ENCODE data around the gene FSTL5.

FSTL5 gene

DNA sequence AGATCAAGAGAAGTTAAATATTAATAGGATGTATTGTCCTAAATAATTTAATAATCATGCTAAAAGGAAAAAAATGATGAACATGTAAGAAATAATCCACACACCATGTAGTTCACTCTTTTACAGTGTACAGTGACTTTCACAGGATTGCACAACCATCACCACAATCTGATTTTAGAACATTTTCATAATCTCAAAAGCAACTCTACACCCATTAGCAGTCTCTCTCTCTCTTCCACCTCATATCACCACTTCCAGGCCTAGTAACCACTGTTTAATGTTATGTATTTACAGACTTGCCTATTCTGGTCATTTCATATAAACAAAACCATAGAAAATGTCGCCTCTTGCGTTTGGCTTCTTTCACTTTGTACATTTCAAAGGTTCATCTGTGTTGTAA, 153.4 kb downstream of the FSTL5 start:
- Histone ChIP-seq H3K4me1 (ENCODE audit: control insufficient read depth in 1 of 2, insufficient read depth in 1 of 2, low read depth in 1 of 2, low read length in 1 of 2) (no peaks in the 10 kb centered on the region), H3K36me3 (no peaks in the 10 kb centered on the region), H3K9me3 (no peaks in the 10 kb centered on the region), H3K27me3 (no peaks in the 10 kb centered on the region), H3K4me3 (ENCODE audit: low read depth in 1 of 2, low read length in 1 of 2) (no peak overlapping the region), H3K27ac (no peak overlapping the region)
- TF ChIP-seq, protein P1, sequence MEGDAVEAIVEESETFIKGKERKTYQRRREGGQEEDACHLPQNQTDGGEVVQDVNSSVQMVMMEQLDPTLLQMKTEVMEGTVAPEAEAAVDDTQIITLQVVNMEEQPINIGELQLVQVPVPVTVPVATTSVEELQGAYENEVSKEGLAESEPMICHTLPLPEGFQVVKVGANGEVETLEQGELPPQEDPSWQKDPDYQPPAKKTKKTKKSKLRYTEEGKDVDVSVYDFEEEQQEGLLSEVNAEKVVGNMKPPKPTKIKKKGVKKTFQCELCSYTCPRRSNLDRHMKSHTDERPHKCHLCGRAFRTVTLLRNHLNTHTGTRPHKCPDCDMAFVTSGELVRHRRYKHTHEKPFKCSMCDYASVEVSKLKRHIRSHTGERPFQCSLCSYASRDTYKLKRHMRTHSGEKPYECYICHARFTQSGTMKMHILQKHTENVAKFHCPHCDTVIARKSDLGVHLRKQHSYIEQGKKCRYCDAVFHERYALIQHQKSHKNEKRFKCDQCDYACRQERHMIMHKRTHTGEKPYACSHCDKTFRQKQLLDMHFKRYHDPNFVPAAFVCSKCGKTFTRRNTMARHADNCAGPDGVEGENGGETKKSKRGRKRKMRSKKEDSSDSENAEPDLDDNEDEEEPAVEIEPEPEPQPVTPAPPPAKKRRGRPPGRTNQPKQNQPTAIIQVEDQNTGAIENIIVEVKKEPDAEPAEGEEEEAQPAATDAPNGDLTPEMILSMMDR (IDR thresholded peaks at IDR 0.05), result no peak

DNA sequence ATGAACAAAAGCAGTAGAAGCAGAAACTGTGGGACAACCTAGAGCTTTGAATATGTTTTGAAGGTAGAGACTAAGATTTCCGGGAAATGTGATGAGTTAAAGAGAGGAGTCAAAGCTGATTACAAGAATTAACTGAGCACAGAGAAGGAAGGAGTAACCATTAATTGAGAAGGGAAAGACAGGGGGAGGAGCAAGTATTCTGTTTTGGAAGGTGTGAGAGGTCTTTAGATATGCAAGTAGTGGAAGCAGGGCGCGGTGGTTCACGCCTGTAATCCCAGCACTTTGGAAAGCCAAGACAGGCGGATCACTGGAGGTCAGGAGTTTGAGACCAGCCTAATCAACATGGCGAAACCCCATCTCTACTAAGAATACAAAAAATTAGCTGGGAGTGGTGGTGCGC, 171.5 kb downstream of the FSTL5 start:
- Histone ChIP-seq H3K4me3 (ENCODE audit: low read depth in 1 of 2, low read length in 1 of 2) (no peak overlapping the region), H3K36me3 (no peaks in the 10 kb centered on the region), H3K27me3 (no peaks in the 10 kb centered on the region), H3K4me1 (ENCODE audit: control insufficient read depth in 1 of 2, insufficient read depth in 1 of 2, low read depth in 1 of 2, low read length in 1 of 2) (no peaks in the 10 kb centered on the region), H3K9me3 (no peaks in the 10 kb centered on the region), H3K27ac (no peak overlapping the region)
- TF ChIP-seq, protein P1 (IDR thresholded peaks at IDR 0.05), result no peak

DNA sequence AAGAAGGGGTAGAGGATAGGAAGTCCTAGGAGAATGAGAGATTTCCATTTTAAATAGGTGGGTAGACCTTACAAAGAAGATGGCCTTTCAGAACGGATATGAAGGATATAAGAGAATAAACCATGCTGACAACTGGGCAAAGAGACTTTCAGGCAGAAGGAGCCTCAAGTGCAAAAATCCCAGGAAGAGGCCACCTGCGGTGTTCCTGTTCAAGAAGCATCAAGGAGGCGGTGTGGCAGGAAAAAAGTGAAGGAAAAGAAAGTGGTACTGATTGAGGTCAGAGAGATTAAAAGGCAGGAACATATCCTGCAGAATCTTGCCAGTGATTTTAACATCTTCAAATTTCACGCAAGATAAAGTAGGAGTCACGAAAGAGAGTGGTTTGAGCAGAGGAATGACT, 172.0 kb downstream of the FSTL5 start:
- H3K27me3 ChIP-seq, result no peaks in the 10 kb centered on the region
- TF ChIP-seq, protein P1 (IDR thresholded peaks at IDR 0.05), result no peak
- no peaks in the 10 kb centered on the region for H3K9me3 ChIP-seq
- no peak overlapping the region for H3K4me3 ChIP-seq (ENCODE audit: low read depth in 1 of 2, low read length in 1 of 2)
- H3K4me1 ChIP-seq (ENCODE audit: control insufficient read depth in 1 of 2, insufficient read depth in 1 of 2, low read depth in 1 of 2, low read length in 1 of 2), result no peaks in the 10 kb centered on the region
- no peaks in the 10 kb centered on the region for H3K36me3 ChIP-seq
- H3K27ac ChIP-seq, result no peak overlapping the region

DNA sequence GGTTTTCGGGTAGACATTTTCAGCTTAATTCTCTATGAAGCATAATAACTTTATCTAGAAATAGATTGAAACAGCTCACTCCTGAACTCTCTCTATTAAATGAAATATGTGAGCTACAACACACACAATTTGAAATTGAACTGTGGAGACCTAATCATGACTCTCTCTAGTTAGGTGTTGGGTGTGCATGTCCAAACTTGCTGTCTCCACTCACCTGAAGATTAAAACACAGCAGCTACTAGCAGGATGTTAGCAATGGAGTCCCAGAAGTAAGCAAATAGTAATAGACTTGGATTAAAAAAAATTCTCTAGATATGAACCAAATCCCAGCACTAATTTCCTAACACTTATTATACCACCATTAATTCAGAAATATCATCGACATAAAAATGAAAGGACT, 173.1 kb downstream of the FSTL5 start:
- H3K4me3 ChIP-seq (ENCODE audit: low read depth in 1 of 2, low read length in 1 of 2), result no peak overlapping the region
- no peak overlapping the region for H3K27ac ChIP-seq
- no peaks in the 10 kb centered on the region for H3K4me1 ChIP-seq (ENCODE audit: control insufficient read depth in 1 of 2, insufficient read depth in 1 of 2, low read depth in 1 of 2, low read length in 1 of 2)
- TF ChIP-seq, protein P1 (IDR thresholded peaks at IDR 0.05), result no peak
- no peaks in the 10 kb centered on the region for H3K36me3 ChIP-seq
- no peaks in the 10 kb centered on the region for H3K9me3 ChIP-seq
- H3K27me3 ChIP-seq, result no peaks in the 10 kb centered on the region

- Histone ChIP-seq H3K27ac (no peak overlapping the region), H3K36me3 (no peaks in the 10 kb centered on the region), H3K4me1 (ENCODE audit: control insufficient read depth in 1 of 2, insufficient read depth in 1 of 2, low read depth in 1 of 2, low read length in 1 of 2) (no peaks in the 10 kb centered on the region), H3K27me3 (no peaks in the 10 kb centered on the region), H3K9me3 (no peaks in the 10 kb centered on the region), H3K4me3 (ENCODE audit: low read depth in 1 of 2, low read length in 1 of 2) (no peak overlapping the region)
- TF ChIP-seq, protein P1 (IDR thresholded peaks at IDR 0.05), result no peak
Measured at GRCh38 chr4:161988946-161989345, 174.9 kb downstream of the FSTL5 start.

DNA sequence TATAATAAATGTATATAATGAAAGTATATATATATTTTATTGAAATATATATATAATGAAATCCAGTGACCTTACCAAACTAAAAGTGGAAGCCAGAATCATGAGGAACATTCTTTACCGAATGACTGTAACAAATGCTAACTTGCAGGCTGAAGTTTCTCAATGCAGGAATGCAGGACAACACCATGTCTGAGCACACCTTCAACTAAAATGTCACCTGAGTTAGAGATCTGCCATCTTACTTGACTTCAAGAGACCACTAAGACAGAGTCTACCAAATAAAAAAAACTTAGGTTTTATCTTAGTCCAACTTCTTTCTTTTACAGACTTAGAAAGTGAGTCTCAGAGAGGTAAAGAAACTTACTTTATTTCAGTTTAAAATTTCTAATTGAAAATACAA, 176.2 kb downstream of the FSTL5 start:
- TF ChIP-seq, protein P1 (IDR thresholded peaks at IDR 0.05), result no peak
- H3K27me3 ChIP-seq, result no peaks in the 10 kb centered on the region
- H3K27ac ChIP-seq, result no peak overlapping the region
- no peaks in the 10 kb centered on the region for H3K36me3 ChIP-seq
- H3K4me1 ChIP-seq (ENCODE audit: control insufficient read depth in 1 of 2, insufficient read depth in 1 of 2, low read depth in 1 of 2, low read length in 1 of 2), result no peaks in the 10 kb centered on the region
- H3K4me3 ChIP-seq (ENCODE audit: low read depth in 1 of 2, low read length in 1 of 2), result no peak overlapping the region
- no peaks in the 10 kb centered on the region for H3K9me3 ChIP-seq
